Right ventricle myocardium superior (tissue), 1 donor: ENCODE results near the gene HOXB6. TPM values are rescaled to one million over a fixed set of nuclear protein-coding genes. Genes with fewer than 3 reads are reported as not detected.

Source experiments
- ATAC-seq: fragments of 200-7000 bp; cut with Tn5 transposase; one replicate; pipeline ENCODE4 v1.9.1; 2020; ENCODE audit warnings: mild to moderate bottlenecking; ENCODE audit not compliant: poor library complexity
- DNase-seq: peaks from one replicate; pipeline ENCODE4 v3.0.0-alpha.2; 2020
- intact Hi-C: fragments of 100-400 bp; cut with DNase I; formaldehyde crosslinking; loops from one replicate; pipeline ENCODE4 v1.11.2; 2022
- microRNA-seq: library from miRNA; unstranded; fragments of <30 nt; microRNA quantifications from one replicate; pipeline ENCODE4 v1.2.0, GENCODE V29; 2020
- total RNA-seq: library from RNA; stranded (reverse); fragmentation: NEBNext Ultra II Directional; extraction: Animal tissue kit (Norgen Biotek cat#: 25700); gene quantifications from one replicate; pipeline ENCODE4 v1.2.1, GENCODE V29; 2021
- donor health status: DM: no; HTN: yes; CAD: no; lungs with severe emphysema.

HOXB6 gene
- total RNA-seq, 1 donor from 2014 or later: 0.78 TPM

GRCh38 chr17:48552466-48553189 is 52.2 kb downstream of the HOXB6 start:
- no peak for ATAC-seq
- intact Hi-C loops: no loop called here
- DNase-seq: no peak

- no peak for ATAC-seq
- no peak for DNase-seq
- intact Hi-C loops: no loop called here
Observed at GRCh38 chr17:48551596-48552465, 53.0 kb downstream of the HOXB6 start.

GRCh38 chr17:48551214-48551555 is 53.6 kb downstream of the HOXB6 start:
- ATAC-seq: no peak
- intact Hi-C loops: no loop called here

GRCh38 chr17:48550502-48551213 is 54.1 kb downstream of the HOXB6 start:
- no peak for ATAC-seq
- intact Hi-C loops: no loop called here
- no peak for DNase-seq

More at GRCh38 chr17:48551214-48551555, 53.6 kb downstream of the HOXB6 start:
- DNase-seq: no peak

GRCh38 chr17:48549914-48550501 is 54.8 kb downstream of the HOXB6 start:
- ATAC-seq: no peak
- intact Hi-C loops: no loop called here
- DNase-seq: no peak

- no peak for DNase-seq
- no peak for ATAC-seq
- intact Hi-C loops: no loop called here
Observed at GRCh38 chr17:48549281-48549630, 55.5 kb downstream of the HOXB6 start.

- intact Hi-C loops: no loop called here
- ATAC-seq (no peak), DNase-seq (no peak)
Observed at GRCh38 chr17:48548523-48549280, 56.1 kb downstream of the HOXB6 start.

- intact Hi-C loops: no loop called here
- no peak for ATAC-seq
- no peak for DNase-seq
Observed at GRCh38 chr17:48547808-48548522, 56.8 kb downstream of the HOXB6 start.

GRCh38 chr17:48546924-48547807 is 57.6 kb downstream of the HOXB6 start:
- ATAC-seq: no peak
- intact Hi-C loops: no loop called here
- no peak for DNase-seq

- DNase-seq (no peak), ATAC-seq (no peak)
- intact Hi-C loops: no loop called here
Observed at GRCh38 chr17:48546137-48546923, 58.5 kb downstream of the HOXB6 start.

Small RNA genes lying within 50 kb of the gene (microRNA-seq; reads per million reads assigned to microRNA genes)
- not detected for gene MIR196A1

Other genes with a start within 250 kb of the HOXB6 start
- 0.70 TPM for gene SKAP1, start 174.8 kb downstream of the HOXB6 start, total RNA-seq
- not detected for gene HOXB1, start 74.0 kb downstream of the HOXB6 start, total RNA-seq
- gene HOXB2, start 59.9 kb downstream of the HOXB6 start, total RNA-seq: 2.7 TPM
- 0.75 TPM for gene HOXB4, start 26.6 kb downstream of the HOXB6 start, total RNA-seq
- gene HOXB3, start 14.7 kb downstream of the HOXB6 start, total RNA-seq: 1.6 TPM
- 0.13 TPM for gene HOXB5, start 11.2 kb downstream of the HOXB6 start, total RNA-seq
- 0.22 TPM for gene HOXB7, start 6.0 kb upstream of the HOXB6 start, total RNA-seq
- not detected for gene HOXB8, start 10.3 kb upstream of the HOXB6 start, total RNA-seq
- not detected for gene HOXB9, start 21.4 kb upstream of the HOXB6 start, total RNA-seq
- gene PRAC1, start 117.5 kb upstream of the HOXB6 start, total RNA-seq: not detected
- not detected for gene PRAC2, start 118.2 kb upstream of the HOXB6 start, total RNA-seq
- gene HOXB13, start 123.8 kb upstream of the HOXB6 start, total RNA-seq: not detected
- gene TTLL6, start 212.2 kb upstream of the HOXB6 start, total RNA-seq: not detected
- 341 TPM for gene CALCOCO2, start 226.0 kb upstream of the HOXB6 start, total RNA-seq